ENCODE results near the gene ADGRG4.

- TF ChIP-seq CTCF (IDR thresholded peaks at IDR 0.05; ENCODE audit: low read depth, low read length, missing input control) (no peak), ATF3 (IDR thresholded peaks at IDR 0.05) (no peak), HNF4A (conservative IDR thresholded peaks at IDR 0.05) (no peak), TAF1 (conservative IDR thresholded peaks at IDR 0.05) (no peak), EGR1 (IDR thresholded peaks at IDR 0.05; ENCODE audit: low read depth in 2 of 2) (no peak), NR2F2 (IDR thresholded peaks at IDR 0.05) (no peak)
- TF ChIP-seq, protein P1, sequence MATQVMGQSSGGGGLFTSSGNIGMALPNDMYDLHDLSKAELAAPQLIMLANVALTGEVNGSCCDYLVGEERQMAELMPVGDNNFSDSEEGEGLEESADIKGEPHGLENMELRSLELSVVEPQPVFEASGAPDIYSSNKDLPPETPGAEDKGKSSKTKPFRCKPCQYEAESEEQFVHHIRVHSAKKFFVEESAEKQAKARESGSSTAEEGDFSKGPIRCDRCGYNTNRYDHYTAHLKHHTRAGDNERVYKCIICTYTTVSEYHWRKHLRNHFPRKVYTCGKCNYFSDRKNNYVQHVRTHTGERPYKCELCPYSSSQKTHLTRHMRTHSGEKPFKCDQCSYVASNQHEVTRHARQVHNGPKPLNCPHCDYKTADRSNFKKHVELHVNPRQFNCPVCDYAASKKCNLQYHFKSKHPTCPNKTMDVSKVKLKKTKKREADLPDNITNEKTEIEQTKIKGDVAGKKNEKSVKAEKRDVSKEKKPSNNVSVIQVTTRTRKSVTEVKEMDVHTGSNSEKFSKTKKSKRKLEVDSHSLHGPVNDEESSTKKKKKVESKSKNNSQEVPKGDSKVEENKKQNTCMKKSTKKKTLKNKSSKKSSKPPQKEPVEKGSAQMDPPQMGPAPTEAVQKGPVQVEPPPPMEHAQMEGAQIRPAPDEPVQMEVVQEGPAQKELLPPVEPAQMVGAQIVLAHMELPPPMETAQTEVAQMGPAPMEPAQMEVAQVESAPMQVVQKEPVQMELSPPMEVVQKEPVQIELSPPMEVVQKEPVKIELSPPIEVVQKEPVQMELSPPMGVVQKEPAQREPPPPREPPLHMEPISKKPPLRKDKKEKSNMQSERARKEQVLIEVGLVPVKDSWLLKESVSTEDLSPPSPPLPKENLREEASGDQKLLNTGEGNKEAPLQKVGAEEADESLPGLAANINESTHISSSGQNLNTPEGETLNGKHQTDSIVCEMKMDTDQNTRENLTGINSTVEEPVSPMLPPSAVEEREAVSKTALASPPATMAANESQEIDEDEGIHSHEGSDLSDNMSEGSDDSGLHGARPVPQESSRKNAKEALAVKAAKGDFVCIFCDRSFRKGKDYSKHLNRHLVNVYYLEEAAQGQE (IDR thresholded peaks at IDR 0.05) = no peak
- TF ChIP-seq, protein P2, sequence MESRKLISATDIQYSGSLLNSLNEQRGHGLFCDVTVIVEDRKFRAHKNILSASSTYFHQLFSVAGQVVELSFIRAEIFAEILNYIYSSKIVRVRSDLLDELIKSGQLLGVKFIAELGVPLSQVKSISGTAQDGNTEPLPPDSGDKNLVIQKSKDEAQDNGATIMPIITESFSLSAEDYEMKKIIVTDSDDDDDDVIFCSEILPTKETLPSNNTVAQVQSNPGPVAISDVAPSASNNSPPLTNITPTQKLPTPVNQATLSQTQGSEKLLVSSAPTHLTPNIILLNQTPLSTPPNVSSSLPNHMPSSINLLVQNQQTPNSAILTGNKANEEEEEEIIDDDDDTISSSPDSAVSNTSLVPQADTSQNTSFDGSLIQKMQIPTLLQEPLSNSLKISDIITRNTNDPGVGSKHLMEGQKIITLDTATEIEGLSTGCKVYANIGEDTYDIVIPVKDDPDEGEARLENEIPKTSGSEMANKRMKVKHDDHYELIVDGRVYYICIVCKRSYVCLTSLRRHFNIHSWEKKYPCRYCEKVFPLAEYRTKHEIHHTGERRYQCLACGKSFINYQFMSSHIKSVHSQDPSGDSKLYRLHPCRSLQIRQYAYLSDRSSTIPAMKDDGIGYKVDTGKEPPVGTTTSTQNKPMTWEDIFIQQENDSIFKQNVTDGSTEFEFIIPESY (IDR thresholded peaks at IDR 0.05) = no peak
Observed at GRCh38 chrX:136310411-136310810, 9.6 kb downstream of the ADGRG4 start.
